IPS-NIHi7 (cell line): Measurements from ENCODE around the gene BTF3L4.
A peak's percentile ranks its signal among the peaks of the same experiment; 100 is the strongest.
"Not testable (repeated sequence)": the region's sequence is repeated elsewhere in the genome, so short reads cannot be mapped to it uniquely, and the experiment has no call there.

Source experiments
- DNase-seq: peaks from one replicate; pipeline ENCODE4 v3.0.0; 2012; ENCODE audit warnings: mixed read lengths; ENCODE audit errors: extremely low spot score

The BTF3L4 gene

DNA sequence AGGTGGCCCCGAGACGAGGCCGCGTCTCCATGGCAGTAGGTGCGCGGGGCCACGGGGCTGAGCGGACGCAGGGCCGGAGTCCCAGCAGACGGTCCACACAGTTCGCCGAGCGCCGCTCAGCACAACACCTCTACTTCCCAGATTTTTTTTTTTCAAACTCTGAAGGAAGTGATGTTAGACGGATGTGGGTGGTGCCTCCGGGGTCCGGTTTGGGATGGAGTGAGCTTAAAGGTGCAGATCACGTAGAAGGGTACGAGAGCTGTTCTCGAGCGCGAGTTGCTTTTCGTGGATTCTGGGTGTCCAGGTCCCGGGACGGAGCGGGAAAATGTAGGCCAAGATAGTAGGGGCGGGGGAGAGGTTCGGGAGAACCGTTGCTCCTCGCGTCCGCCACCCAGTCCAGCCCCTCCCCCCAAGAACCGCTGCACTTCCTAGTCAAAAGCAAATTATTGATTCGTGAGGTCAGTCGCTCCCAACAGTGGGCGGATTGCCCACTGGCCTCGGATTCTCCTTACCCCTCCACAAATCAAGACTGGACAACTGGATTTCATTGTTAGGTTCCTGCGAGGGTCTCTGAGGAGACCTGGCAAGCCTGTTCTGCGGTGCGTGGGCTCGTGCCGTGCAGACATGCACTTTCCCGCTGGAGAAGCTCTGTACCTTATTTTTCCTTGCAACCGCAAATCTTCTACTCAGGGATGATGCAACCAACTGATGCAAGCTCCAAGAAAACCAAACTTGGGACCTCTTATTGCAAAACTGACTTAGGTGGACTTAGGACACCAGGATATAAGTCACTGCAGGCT, 829 bp upstream of the BTF3L4 start, which contains the start of gene TXNDC12:
TXNDC12 (minus strand) TSS at position 126 of the 800 bp plus-strand sequence; CDS start at position 31, 95 bp downstream.
- DNase-seq, result peak; percentile 86

DNA sequence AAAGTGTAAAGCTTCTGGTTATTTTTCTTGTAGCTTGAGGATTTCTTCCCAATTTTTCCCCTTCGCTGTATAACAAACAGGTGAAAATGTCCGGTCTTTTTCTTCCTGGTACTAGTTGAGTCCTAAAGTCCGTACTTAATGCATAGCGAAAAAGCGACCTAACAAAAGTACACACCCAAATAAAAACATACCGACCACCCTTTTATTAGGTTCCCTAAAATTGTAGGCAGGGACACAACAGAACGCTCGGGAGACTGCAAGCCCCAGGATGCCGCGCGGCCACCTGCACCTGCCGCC, 281 bp upstream of the BTF3L4 start:
- no peak for DNase-seq

DNA sequence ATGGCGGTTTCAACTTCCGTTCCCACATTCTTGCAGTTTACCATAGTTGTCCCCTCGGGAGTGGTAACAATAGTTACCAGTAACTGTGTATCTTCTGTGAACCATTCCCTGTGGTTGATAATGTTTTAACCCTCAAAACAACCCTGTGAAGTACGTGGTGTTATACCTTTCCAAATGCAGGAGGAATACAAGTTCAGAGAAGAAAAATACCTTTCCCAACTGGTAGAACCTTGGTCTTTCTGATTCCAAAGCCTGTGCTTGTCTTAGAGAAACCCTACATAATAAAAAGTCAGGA, 789 bp downstream of the BTF3L4 start:
- DNase-seq, result no peak

DNA sequence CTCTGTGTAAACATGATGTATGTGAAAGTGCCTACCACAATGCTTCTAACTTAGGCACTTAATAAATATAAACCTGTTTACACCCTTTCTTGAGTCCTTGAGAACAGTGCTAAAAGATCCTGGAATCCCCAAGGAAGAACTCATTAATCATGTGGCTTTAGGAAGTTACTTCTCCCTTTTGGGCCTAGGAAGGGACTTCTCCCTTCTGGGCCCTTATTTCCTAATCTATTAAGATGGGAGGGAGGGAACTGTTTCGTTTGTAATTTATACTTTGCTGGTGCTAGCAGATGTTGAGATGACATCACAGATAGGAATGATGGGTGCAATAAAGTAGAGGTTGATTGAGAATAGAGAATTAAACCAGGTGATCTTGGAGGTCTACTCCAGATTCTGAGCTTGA, 1.2 kb downstream of the BTF3L4 start:
- no peak for DNase-seq

DNA sequence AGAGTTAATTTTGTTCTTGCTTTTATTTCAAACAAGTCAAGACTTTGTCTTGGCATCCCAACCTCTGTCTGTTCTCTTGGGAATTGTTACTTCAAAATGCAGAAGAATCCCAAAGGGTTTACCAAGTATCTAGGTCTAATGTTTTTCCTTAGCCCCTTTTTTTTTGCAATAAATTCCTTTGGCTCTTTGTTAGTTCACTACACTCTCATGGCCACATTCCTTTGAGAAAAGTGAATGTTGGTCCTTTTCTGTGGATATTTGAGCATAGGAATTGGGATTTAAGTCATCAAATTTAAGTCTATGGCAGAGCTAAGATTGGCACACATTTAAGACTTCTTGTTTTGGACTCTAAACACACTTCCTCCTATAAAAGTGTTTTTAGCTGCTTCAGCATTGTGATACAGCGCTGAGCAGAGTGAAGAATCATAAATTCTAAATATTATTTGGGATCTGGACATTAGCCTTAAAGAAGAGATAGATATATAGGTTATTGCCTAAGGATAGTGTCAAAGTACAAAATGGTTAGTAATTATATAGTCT, 1.9 kb downstream of the BTF3L4 start:
- no peak for DNase-seq

DNA sequence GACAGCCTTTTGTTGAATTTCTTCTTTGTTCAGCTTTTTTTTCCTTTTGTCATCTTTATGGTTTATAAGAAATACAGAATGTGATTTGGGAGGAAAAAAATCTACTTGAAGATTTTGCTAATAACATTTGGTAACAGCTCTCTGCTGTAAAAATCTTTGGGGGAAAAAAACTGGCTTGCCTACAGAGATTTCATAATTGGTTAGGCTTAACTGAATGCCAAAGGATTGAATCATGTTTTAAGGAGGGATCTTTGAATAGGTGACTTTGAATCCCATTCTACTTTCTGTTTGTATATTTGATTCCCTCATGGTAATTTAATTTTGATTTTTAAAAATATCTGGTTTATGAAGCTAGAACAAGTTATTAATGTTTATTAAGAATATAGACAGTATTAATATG, 3.2 kb downstream of the BTF3L4 start:
- no peak for DNase-seq

DNA sequence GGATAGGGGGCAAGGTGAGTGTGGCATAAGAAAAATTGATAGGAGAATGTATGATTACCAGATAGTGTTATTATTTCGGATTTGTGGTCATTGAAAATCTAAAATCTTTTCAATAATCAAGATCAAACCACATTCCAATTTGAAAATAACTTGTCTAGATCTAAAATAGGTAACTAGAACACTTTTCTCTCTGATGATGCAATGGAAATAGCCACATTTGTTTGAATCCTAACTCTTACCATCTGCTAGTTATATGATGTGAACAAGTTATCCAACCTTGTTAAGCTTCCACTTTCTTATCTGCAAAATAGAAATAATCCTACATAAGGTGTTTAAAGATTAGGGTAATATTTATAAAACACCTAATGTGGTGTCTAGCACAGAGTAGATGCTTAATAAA, 3.8 kb downstream of the BTF3L4 start:
- no peak for DNase-seq

DNA sequence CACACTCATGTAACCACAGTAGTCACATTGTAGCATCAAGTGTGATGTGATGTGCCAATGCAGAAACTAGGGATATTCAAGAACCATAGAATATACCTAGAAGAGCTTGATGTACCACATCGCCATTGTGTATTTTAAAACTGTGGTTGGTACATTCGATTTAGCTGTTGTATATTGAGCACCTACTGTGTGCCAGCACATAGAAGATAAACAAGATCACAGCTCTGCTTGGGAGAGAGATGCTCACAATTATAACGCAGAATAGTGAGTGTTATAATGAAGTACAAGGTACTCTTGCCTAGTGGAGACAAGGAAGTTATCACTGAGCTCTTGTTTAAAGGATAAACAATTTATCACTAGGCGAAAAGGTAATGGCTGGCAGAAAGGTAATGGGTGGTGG, 4.7 kb downstream of the BTF3L4 start:
- no peak for DNase-seq

DNA sequence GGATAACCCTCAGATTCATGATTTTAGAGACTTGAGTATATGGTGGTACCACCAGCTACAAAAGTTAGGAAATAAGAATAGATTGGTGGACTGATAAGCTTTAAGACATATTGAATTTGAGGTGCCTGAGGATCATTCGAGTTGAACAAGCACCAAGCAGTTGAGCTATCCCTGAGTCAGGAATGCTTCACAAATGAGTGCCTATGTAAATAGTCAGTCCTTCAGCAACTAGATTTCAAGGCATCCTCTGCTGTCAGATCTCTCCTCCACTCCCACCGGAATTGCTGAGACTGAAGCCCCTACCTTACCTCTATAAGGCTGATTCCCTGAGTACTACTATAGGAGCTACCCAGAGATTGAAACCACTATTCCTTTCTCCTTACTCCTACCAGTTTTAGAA, 7.1 kb downstream of the BTF3L4 start:
- no peak for DNase-seq

DNA sequence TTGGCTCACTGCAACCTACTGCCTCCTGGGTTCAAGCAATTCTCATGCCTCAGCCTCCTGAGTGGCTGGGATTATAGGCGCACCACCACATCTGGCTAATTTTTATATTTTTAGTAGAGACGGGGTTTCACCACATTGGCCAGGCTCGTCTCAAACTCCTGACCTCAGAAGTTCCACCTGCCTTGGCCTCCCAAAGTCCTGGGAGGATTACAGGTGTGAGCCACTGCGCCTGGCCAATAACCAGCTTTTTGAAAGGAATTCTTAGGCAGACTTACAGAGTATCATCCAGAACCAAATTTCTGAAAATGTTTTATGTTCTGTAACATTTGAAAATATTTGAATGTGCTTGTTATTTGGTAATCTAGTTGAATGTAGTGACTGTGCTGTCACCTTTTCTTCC, 14.6 kb downstream of the BTF3L4 start:
- DNase-seq, result no peak

DNA sequence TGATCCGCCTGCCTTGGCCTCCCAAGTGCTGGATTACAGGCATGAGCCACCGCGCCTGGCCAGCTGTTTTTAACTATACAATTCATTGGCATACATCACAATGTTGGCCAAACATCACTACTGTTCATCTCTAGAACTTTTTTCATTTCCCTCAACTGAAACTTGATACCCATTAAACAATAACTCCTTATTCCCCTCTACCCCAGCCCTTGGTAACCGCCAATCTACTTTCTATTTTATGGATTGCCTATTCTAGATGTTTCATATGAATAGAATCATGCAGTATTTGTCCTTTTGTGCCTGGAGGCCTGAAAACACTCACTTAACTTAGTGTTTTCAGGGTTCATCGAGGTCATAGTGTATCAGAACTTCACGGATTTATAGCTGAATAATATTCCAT, 16.2 kb downstream of the BTF3L4 start:
- no peak for DNase-seq

DNA sequence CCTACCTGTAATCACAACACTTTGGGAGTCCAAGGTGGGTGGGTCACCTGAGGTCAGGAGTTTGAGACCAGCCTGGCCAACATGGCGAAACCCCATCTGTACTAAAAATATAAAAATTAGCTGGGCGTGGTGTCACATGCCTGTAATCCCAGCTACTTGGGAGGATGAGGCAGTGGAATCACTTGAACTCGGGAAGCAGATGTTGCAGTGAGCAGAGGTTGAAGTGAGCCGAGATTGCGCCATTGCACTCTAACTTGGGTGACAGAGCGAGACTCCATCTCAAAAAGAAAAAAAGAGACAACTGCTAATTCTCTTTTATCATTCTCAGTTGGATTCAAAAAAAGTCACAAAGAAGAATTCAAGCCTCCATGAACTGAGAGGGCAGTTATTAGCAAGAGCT, 21.2 kb downstream of the BTF3L4 start:
- DNase-seq, result not testable (repeated sequence)

DNA sequence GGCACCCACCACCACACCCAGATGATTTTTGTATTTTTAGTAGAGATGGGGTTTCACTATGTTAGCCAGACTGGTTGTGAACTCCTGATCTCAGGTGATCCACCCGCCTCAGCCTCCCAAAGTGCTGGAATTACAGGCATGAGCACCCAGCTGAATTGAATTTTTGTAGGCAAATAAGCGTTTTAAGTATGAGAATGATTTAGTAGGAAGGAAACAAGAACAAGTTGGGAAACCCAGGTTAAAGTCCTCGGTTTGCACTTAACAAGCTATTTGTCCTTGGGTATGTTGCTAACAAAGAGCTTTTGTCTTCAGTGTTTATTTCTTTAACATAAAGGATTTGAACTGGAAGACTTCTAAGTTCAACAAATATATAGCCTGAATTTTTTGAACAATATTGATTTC, 23.9 kb downstream of the BTF3L4 start:
- DNase-seq, result no peak

DNA sequence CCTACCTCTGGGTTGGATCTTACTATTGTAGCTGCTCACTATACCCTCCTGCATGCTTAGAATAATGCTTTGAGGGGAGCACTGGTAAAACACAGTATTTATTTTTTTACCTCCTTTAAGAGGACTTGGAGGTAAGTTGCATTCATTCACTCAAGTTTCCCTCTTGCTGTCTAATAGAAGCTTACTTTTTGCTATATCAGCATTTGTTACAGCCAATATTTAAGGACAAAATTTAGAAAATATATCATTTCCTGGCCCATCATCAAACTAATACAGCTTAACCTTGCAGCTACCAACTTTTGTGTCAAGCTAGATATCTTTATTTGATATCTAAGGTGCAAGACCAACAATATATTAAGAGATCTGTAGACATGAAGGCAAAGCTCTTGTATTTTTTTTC, 31.8 kb downstream of the BTF3L4 start:
- DNase-seq, result not testable (repeated sequence)

DNA sequence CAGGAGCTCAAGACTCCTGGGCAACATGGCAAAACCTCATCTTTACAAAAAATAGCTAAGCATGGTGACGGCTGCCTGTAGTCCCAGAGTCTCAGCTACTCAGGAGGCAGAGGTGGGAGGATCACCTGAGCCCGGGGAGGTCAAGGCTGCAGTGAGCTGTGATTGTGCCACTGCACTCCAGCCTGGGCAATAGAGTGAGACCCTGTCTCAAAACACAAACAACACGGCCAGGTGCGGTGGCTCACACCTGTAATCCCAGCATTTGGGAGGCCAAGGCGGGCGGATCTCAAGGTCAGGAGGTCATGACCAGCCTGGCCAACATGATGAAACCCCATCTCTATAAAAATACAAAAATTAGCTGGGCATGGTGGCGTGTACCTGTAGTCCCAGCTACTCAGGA, 38.2 kb downstream of the BTF3L4 start:
- DNase-seq, result not testable (repeated sequence)

DNA sequence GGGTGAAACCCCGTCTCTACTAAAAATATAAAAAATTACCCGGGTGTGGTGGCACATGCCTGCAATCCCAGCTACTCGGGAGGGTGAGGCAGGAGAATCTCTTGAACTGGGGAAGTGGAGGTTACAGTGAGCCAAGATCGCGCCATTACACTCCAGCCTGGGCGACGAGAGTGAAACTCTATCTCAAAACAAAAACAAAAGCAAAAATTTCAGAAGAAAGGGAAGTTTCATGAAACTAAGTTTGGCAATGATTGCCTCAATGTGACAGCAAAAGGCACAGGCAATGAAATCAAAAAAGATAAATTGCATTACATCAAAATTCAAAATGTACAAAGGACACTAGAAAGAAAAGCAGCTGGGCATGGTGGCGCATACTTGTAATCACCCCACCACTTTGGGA, 40.1 kb downstream of the BTF3L4 start:
- no peak for DNase-seq

DNA sequence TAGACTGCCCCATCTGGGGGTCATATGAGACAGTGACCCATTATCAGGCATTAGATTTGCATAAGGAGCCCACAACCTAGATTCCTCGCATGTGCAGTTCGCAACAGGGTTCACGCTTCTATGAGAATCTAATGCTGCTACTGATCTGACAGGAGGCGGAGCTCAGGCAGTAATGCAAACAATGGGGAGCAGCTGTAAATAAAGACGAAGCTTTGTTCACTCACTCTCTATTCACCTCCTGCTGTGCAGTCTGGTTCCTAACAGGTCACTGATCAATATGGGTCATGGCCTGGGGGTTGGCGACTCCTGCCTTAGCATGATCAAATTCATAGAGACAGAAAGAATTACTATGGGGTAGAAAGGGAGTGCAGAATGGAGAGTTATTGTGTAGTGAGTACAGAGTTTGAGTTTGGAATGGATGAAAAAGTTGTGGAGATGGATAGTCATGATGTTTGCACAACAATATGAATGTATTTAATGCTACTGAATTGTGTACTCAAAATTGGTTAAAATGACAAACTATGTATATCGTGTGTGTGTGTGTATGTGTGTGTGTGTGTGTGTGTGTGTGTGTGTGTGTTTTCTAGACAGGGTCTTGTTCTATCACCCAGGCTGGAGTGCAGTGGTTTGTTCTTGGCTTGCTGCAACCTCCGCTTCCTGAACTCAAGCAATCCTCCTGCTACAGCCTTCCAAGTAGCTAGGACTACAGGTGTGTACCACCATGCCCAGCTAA, 42.2 kb downstream of the BTF3L4 start:
- no peak for DNase-seq

DNA sequence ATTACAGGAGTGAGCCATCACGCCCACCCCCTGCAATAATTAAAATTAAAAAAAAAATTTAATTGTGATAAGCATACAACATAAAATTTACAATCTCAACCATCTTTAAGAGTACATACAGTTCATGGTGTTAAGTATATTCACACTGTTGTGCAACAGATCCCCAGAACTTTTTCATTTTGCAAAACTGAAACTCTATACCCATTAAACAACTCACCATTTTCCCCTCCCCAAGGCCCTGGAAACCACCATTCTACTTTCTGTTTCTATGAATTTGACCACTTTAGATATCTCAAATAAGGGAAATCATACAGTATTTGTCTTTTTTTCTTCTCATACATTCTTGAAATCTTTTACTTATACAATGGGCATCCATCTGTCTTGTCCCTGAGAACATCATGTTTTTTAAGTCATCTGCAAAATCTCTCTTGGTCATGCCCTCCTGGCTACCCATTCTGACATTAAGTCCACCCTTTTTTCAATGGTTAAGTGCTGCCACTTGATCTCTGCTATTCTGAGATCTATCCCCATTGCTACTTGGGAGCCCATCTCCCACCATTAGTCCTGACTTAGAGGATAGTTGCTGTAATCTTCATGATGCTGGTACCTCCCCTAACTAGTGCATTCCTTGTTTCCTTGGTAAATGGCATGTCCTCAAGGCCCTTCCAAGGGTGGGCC, 46.4 kb downstream of the BTF3L4 start:
- no peak for DNase-seq

DNA sequence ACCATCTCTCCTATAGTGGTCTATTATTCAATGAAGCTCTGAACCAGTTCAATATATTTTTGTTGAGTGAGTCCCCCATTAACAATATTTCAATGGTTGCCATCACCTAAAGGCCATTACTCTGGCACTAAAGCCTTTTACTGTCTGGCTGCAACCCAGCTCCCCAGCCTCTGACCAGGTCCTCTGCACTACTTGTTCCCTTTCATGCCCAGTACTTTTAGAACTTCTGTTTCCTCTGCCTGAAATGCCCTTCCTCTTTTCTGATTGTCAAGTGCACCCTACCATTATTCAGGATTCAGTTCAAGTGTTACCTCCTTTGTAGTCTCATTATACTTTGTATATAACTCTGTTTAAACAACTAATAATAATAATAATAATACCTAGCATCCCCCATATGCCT, 55.4 kb downstream of the BTF3L4 start:
- DNase-seq, result no peak

DNA sequence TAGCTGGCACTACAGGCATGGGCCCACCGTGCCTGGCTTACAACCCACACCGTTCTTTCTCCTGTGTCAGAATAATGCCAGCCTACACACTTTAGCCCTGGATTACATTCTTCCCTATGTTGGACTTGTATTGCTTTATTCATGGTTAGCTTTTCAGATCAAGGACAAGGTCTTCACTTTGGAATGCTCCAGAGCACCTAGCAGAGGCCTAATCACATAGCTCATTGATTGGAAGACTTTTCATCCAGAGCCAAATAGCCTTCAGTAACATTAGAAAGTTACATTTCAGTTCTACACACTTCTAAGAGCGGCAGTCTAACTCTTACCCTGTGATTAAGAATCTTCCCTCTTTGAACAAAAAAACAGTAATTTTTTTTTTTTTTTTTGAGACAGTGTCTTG, 56.4 kb downstream of the BTF3L4 start:
- DNase-seq, result no peak

DNA sequence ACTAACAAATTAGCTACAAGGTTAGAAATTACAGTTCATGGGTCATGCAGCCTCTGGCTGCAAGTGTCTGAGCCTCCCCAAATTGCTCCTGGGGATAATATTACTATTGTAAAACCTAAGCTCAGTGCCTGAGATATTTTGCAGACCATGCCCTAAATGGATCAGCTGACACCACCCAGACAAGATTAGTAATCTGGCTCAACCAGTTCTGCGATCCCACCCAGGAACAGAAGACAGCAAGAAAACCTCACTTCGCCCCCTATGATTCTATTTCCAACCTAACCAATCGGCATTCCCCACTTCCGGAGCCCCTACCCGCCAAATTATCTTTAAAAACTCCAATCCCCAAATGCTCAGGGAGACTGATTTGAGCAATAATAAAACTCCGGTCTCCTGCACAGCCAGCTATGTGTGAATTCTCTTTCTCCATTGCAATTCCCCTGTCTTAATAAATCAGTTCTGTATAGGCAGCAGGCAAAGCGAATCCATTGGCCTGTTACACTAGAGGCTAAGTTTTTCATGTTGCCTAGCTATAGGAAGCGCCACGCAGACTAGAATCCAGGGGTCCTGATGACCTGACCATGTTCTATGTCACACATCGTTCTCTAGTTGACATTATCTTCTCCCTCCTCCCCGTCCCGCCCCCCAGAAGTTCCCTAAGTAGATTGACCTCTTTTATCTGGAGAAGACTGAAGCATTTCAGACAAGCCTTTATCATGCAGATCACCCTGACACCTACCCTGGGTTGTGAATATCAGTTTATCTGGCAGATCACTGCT, 63.4 kb downstream of the BTF3L4 start:
- no peak for DNase-seq

DNA sequence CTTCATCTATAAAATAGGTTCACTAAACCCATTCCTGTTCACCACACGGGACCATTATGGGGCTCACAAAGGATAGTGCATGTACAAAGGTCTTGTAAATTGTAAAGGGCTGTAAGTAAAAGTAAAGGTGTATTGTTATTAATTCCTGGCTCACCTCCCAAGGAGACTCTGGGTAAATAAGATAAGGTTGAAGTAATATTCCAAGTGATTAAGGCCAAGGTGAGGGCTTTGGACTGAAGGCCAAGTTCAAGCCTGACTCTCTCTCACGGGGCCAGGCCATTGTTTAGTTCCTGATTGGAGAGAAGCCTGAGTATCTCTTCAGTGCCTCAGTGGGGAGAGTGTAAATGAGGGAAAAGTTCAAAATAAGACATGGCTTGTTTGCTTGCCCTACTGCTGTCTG, 66.3 kb downstream of the BTF3L4 start:
- no peak for DNase-seq
